Measurements from ENCODE around the gene SLC22A9. TPM values are rescaled to one million over a fixed set of nuclear protein-coding genes. Genes with fewer than 3 reads are reported as not detected.

SLC22A9 gene
- total RNA-seq, 1 donor from 2014 or later, result not detected

- Mint-ChIP-seq H3K36me3 (ENCODE audit: unreplicated experiment) (no peaks in the 10 kb centered on the region), H3K4me1 (ENCODE audit: low read depth, unreplicated experiment) (peaks cover 2% of the 10 kb centered on the region), H3K9me3 (ENCODE audit: unreplicated experiment) (no peaks in the 10 kb centered on the region), H3K27ac (ENCODE audit: unreplicated experiment) (no peak overlapping the region), H3K27me3 (ENCODE audit: unreplicated experiment) (peaks cover 3% of the 10 kb centered on the region), H3K4me3 (ENCODE audit: unreplicated experiment) (no peak overlapping the region)
- TF ChIP-seq CTCF (IDR thresholded peaks at IDR 0.05; ENCODE audit: partially characterized antibody, unreplicated experiment), result no peak
- DNase-seq, result no peak
Observed at GRCh38 chr11:63444160-63444559, 74.6 kb downstream of the SLC22A9 start.

DNA sequence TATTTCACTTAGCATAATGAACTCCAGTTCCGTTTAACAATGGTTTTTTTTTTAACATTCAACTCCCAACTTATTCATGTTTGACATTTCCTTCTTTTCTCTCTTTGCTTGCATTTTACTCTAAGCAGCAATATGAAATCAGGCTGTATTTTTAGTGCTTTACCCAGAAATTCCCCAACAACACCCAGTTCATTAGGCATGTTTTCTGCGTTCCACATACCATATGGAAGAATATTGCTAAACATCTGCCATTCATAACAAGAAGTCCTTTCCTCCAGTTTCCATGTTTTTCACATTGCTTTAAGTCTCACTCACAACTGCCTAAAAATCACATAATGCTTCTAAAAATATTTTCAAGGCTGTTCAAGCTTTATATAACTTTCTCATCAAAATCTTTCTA, 75.5 kb downstream of the SLC22A9 start:
- Mint-ChIP-seq H3K4me1 (ENCODE audit: low read depth, unreplicated experiment) (peaks cover 2% of the 10 kb centered on the region), H3K27ac (ENCODE audit: unreplicated experiment) (no peak overlapping the region), H3K9me3 (ENCODE audit: unreplicated experiment) (peaks cover 2% of the 10 kb centered on the region), H3K27me3 (ENCODE audit: unreplicated experiment) (peaks cover 3% of the 10 kb centered on the region), H3K4me3 (ENCODE audit: unreplicated experiment) (no peak overlapping the region), H3K36me3 (ENCODE audit: unreplicated experiment) (no peaks in the 10 kb centered on the region)
- DNase-seq, result no peak
- TF ChIP-seq CTCF (IDR thresholded peaks at IDR 0.05; ENCODE audit: partially characterized antibody, unreplicated experiment), result no peak

DNA sequence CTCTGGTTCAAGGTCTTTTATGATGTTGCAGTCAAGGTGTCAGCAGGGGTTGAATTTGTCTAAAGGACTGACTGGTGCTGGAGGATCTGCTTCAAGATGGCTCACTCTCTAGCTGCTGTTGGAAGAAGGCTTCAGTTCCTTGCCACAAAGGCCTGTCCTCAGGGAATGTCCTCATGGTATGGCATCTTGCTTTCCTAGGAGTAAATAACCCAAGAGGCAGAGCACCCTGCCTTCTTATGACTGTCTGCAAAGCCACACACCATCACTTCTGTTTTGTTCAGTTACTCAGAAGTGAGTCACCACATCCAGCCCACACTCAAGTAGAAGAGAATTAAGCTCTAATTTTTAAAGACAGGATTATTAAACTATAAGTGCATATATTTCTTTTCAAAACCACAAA, 76.1 kb downstream of the SLC22A9 start:
- TF ChIP-seq CTCF (IDR thresholded peaks at IDR 0.05; ENCODE audit: partially characterized antibody, unreplicated experiment), result no peak
- no peak for DNase-seq
- Mint-ChIP-seq H3K27me3 (ENCODE audit: unreplicated experiment) (peaks cover 3% of the 10 kb centered on the region), H3K4me3 (ENCODE audit: unreplicated experiment) (no peak overlapping the region), H3K36me3 (ENCODE audit: unreplicated experiment) (no peaks in the 10 kb centered on the region), H3K27ac (ENCODE audit: unreplicated experiment) (no peak overlapping the region), H3K9me3 (ENCODE audit: unreplicated experiment) (peaks cover 2% of the 10 kb centered on the region), H3K4me1 (ENCODE audit: low read depth, unreplicated experiment) (peaks cover 2% of the 10 kb centered on the region)

DNA sequence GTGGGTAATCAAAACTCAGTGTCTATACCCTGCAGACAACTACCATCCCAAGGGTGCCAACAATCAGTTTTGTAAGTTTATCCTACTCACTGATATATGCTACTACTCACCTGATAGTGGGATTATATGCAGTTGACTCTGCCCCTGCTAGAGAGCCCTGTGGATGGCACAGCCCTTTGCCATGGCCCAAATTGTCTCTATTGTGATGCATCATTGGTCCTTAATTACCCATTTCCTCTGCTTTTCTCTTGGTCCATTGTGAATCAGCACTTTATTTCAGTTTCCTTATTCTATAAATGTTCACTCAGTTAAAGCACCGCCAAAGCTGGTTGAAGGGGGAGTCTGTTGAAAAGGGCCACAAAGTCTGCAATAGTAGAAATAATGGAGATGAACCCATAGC, 79.1 kb downstream of the SLC22A9 start:
- Mint-ChIP-seq H3K9me3 (ENCODE audit: unreplicated experiment) (peaks cover 2% of the 10 kb centered on the region), H3K27ac (ENCODE audit: unreplicated experiment) (no peak overlapping the region), H3K27me3 (ENCODE audit: unreplicated experiment) (peaks cover 3% of the 10 kb centered on the region), H3K4me1 (ENCODE audit: low read depth, unreplicated experiment) (peaks cover 2% of the 10 kb centered on the region), H3K4me3 (ENCODE audit: unreplicated experiment) (no peak overlapping the region), H3K36me3 (ENCODE audit: unreplicated experiment) (no peaks in the 10 kb centered on the region)
- DNase-seq, result no peak
- TF ChIP-seq CTCF (IDR thresholded peaks at IDR 0.05; ENCODE audit: partially characterized antibody, unreplicated experiment), result no peak

DNA sequence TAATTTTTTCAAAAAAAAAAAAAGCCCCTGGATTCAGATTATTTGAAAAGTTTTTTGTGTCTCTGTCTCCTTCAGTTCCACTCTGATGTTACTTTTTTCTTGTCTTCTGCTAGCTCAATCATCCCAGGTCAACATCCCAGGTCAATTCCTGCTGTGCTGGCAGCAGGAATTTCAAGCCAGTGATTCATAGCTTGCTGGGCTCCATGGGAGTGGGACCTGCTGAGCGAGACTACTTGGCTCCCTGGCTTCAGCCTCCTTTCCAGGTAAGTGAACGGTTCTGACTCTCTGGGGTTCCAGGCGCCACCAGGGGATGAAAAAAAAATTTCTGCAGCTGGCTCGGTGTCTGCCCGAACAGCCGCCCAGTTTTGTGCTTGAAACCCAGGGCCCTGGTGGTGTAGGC, 90.0 kb downstream of the SLC22A9 start:
- no peak for DNase-seq
- Mint-ChIP-seq H3K36me3 (ENCODE audit: unreplicated experiment) (no peaks in the 10 kb centered on the region), H3K9me3 (ENCODE audit: unreplicated experiment) (peaks cover 1% of the 10 kb centered on the region), H3K4me1 (ENCODE audit: low read depth, unreplicated experiment) (no peaks in the 10 kb centered on the region), H3K27ac (ENCODE audit: unreplicated experiment) (no peak overlapping the region), H3K4me3 (ENCODE audit: unreplicated experiment) (no peak overlapping the region), H3K27me3 (ENCODE audit: unreplicated experiment) (peaks cover 1% of the 10 kb centered on the region)
- TF ChIP-seq CTCF (IDR thresholded peaks at IDR 0.05; ENCODE audit: partially characterized antibody, unreplicated experiment), result no peak

Other genes with a start within 250 kb of the SLC22A9 start
- not detected for gene SLC22A24, start 225.6 kb upstream of the SLC22A9 start, total RNA-seq (ENCODE audit: unreplicated experiment)
- not detected for gene SLC22A25, start 126.2 kb upstream of the SLC22A9 start, total RNA-seq (ENCODE audit: unreplicated experiment)
- 11.2 TPM for gene PLAAT5, start 121.4 kb downstream of the SLC22A9 start, total RNA-seq (ENCODE audit: unreplicated experiment)
- gene LGALS12, start 136.3 kb downstream of the SLC22A9 start, total RNA-seq (ENCODE audit: unreplicated experiment), result not detected
- gene PLAAT4, start 167.0 kb downstream of the SLC22A9 start, total RNA-seq (ENCODE audit: unreplicated experiment), result not detected
- not detected for gene PLAAT2, start 193.6 kb downstream of the SLC22A9 start, total RNA-seq (ENCODE audit: unreplicated experiment)
- 43.6 TPM for gene PLAAT3, start 244.6 kb downstream of the SLC22A9 start, total RNA-seq (ENCODE audit: unreplicated experiment)